Cardiac fibroblast (primary cell): ENCODE measurements around the gene ZNF70.

Experiments
- DNase-seq, 2 donors: peaks; one replicate each; pipeline versions ENCODE4 v3.0.0 to v3.0.0-alpha.2; 2010; ENCODE audit warnings: low read depth in 2 of 2
- H3K4me3 ChIP-seq, 2 donors: replicated peaks in 1 of 2; 1 replicate in 1 of 2; 2 replicates in 1 of 2; pipeline ENCODE4 v1.5.1; 2011; ENCODE audit warnings: low read depth in 2 of 2, low read length in 2 of 2, mild to moderate bottlenecking in 2 of 2, moderate library complexity in 1 of 2
- CTCF ChIP-seq: IDR thresholded peaks from one replicate; pipeline ENCODE4 v1.5.1; 2011; ENCODE audit warnings: low read depth, mild to moderate bottlenecking, low read length, inconsistent platforms

Gene ZNF70

GRCh38 chr22:23704829-23705228 lies 46.1 kb downstream of the ZNF70 start:
- TF ChIP-seq CTCF = no peak
- DNase-seq = no peak
- H3K4me3 ChIP-seq = no peak overlapping the region

DNA sequence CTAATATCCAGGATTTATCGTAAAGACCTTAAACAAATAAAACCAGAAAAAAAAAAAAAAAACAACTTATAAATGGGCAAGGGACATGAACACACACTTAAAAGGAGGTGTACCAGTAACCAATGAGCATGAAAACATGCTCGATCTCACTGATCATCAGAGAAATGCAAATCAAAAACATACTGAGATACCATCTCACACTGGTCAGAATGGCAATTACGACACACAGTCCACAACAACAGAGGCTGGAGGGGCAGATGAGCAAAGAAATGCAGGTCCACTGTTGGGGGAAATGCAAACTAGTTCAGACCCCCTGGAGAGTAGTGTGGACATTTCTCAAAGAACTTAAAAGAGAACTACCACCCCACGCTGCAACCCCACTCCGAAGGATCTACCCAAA lies 46.9 kb downstream of the ZNF70 start:
- H3K4me3 ChIP-seq = no peak overlapping the region
- no peak for TF ChIP-seq CTCF
- DNase-seq = no peak

DNA sequence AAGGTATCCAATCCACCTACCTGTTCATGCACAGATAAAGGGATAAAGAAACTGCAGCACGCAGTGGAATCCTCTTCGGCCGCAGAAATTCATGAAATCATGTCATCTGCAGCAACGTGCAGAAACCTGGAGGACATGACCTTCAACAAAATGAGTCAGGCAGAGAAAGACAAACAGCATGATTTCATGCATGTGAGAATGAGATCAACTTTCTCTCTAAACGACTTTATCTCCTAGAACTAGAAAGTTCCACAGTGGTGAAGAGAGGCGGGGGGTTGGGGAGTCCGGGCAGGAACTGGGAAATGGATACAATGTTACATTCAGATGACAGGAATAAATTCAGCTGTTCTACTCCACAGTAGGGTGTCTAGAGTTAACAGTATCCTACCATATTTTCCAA lies 50.2 kb downstream of the ZNF70 start:
- DNase-seq = peak; percentile 12 to 14
- no peak for TF ChIP-seq CTCF
- H3K4me3 ChIP-seq = no peak overlapping the region

- no peak overlapping the region for H3K4me3 ChIP-seq
- no peak for TF ChIP-seq CTCF
- no peak for DNase-seq
These were observed 52.2 kb downstream of the ZNF70 start for GRCh38 chr22:23698673-23699235.

GRCh38 chr22:23698094-23698493 lies 52.8 kb downstream of the ZNF70 start:
- no peak for TF ChIP-seq CTCF
- no peak overlapping the region for H3K4me3 ChIP-seq

DNA sequence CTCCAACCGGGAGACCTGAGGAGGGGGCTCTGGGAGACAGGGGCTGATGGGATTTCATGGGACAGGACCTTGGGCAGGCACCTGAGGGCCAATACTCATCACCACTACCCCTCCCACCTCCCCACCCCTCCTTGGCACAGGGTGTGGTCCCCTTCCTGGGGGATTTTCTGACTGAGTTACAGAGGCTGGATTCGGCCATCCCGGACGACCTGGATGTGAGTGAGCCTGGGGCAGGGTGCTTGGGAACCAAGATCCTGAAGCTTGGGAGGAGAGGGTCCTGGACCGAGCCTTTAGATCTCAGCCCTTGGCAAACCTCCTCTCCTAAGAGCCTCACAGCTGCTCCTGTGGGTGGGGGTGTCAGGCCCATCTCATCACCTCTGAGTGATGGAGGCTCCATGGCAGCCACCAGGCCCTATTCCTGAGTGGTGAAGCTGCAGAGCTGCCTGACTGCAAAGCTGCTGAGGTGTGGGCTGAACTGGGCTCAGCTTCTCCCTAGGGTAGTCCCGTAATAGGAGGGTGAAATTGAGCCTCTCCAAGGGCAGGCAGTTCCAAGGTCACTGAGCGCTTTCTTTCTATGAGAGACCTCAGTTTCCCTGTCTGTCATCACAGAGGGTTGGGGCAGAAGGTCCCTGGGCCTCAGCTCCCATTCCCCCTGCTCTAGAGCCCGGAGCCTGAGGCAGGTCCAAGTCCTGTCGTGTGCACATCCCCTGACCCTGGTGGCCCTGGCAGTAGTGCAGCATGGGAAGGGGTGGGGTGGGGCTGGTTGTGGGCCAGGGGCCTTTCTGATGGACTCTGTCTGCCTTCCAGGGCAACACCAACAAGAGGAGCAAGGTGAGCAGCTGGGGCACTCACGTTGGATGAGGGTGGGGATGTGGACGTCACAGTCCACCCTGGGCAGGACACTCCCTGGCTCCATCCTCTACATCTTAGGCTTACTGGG lies 53.6 kb downstream of the ZNF70 start:
- DNase-seq = no peak
- no peak for TF ChIP-seq CTCF
- H3K4me3 ChIP-seq = no peak overlapping the region

More at GRCh38 chr22:23698094-23698493, 52.8 kb downstream of the ZNF70 start:
- DNase-seq = no peak
